Activated naive CD4-positive, alpha-beta T cell treated with anti-CD3 and anti-CD28 coated beads, Interleukin-2, amount 50 U/mL, for 72 hours (primary cell): ENCODE results near the gene MCF2L. TPM values are rescaled to one million over a fixed set of nuclear protein-coding genes. Genes with fewer than 3 reads are reported as not detected.
"Not testable (repeated sequence)": the region's sequence is repeated elsewhere in the genome, so short reads cannot be mapped to it uniquely, and the experiment has no call there.

Experiments used
- ATAC-seq, 2 donors: fragments of 150-1000 bp; cut with Tn5 transposase; 2 replicates each; pipeline ENCODE4 v1.10.0; 2021; ENCODE audit warnings: mild to moderate bottlenecking in 2 of 2, moderate library complexity in 2 of 2
- DNase-seq, 2 donors: peaks; one replicate each; pipeline ENCODE4 v3.0.0; 2021 to 2022; ENCODE audit warnings: low spot score in 2 of 2
- H3K27ac Mint-ChIP-seq, 2 donors: one replicate each; pipeline ENCODE4 v1.8.0; 2022; ENCODE audit warnings: mild to moderate bottlenecking in 2 of 2, mixed read lengths in 2 of 2
- H3K36me3 Mint-ChIP-seq, 2 donors: one replicate each; pipeline ENCODE4 v1.8.0; 2022; ENCODE audit warnings: mixed read lengths in 2 of 2
- H3K9me3 Mint-ChIP-seq, 2 donors: one replicate each; pipeline ENCODE4 v1.8.0; 2022; ENCODE audit warnings: mixed read lengths in 2 of 2
- total RNA-seq, 2 donors: library from RNA; stranded (reverse); gene quantifications; one replicate each; pipeline ENCODE4 v1.2.3, GENCODE V29; 2022

The MCF2L gene
- total RNA-seq, 2 donors from 2014 or later = 4.8 to 14.2 TPM

- ATAC-seq (no peak), DNase-seq (no peak)
- Mint-ChIP-seq H3K27ac (no peak overlapping the region), H3K9me3 (no peaks in the 10 kb centered on the region), H3K36me3 (no peaks in the 10 kb centered on the region)
These were observed 57.4 kb downstream of the MCF2L start for GRCh38 chr13:113026391-113026910.

GRCh38 chr13:113027095-113027494 is 58.1 kb downstream of the MCF2L start:
- Mint-ChIP-seq H3K27ac (no peak overlapping the region), H3K36me3 (no peaks in the 10 kb centered on the region), H3K9me3 (no peaks in the 10 kb centered on the region)
- DNase-seq (no peak), ATAC-seq (no peak)

- ATAC-seq = no peak
- H3K27ac Mint-ChIP-seq = no peak overlapping the region
- H3K9me3 Mint-ChIP-seq = no peaks in the 10 kb centered on the region
- no peaks in the 10 kb centered on the region for H3K36me3 Mint-ChIP-seq
- DNase-seq = no peak
These were observed 58.6 kb downstream of the MCF2L start for GRCh38 chr13:113027566-113027965.

- Mint-ChIP-seq H3K27ac (no peak overlapping the region), H3K9me3 (no peaks in the 10 kb centered on the region), H3K36me3 (no peaks in the 10 kb centered on the region)
- ATAC-seq (no peak), DNase-seq (no peak)
These were observed 59.5 kb downstream of the MCF2L start for GRCh38 chr13:113028336-113029060.

GRCh38 chr13:113029061-113029445 is 60.0 kb downstream of the MCF2L start:
- no peak for ATAC-seq
- H3K27ac Mint-ChIP-seq = no peak overlapping the region
- no peak for DNase-seq
- H3K9me3 Mint-ChIP-seq = no peaks in the 10 kb centered on the region
- H3K36me3 Mint-ChIP-seq = no peaks in the 10 kb centered on the region

- Mint-ChIP-seq H3K36me3 (no peaks in the 10 kb centered on the region), H3K27ac (no peak overlapping the region), H3K9me3 (no peaks in the 10 kb centered on the region)
- peak in 1 of 2 donors; percentile 75 for DNase-seq
- ATAC-seq = peak; percentile 54 to 73
These were observed 60.7 kb downstream of the MCF2L start for GRCh38 chr13:113029487-113030258.

GRCh38 chr13:113030259-113030640 is 61.2 kb downstream of the MCF2L start:
- H3K9me3 Mint-ChIP-seq, H3K27ac Mint-ChIP-seq, H3K36me3 Mint-ChIP-seq, ATAC-seq, DNase-seq: not testable (repeated sequence)

- Mint-ChIP-seq H3K36me3 (no peaks in the 10 kb centered on the region), H3K27ac (no peak overlapping the region), H3K9me3 (no peaks in the 10 kb centered on the region)
- no peak for DNase-seq
- no peak for ATAC-seq
These were observed 62.5 kb downstream of the MCF2L start for GRCh38 chr13:113031465-113031864.

- no peak overlapping the region for H3K27ac Mint-ChIP-seq
- no peaks in the 10 kb centered on the region for H3K9me3 Mint-ChIP-seq
- no peaks in the 10 kb centered on the region for H3K36me3 Mint-ChIP-seq
- DNase-seq = no peak
- ATAC-seq = no peak
These were observed 63.3 kb downstream of the MCF2L start for GRCh38 chr13:113032291-113032690.

- no peaks in the 10 kb centered on the region for H3K36me3 Mint-ChIP-seq
- H3K9me3 Mint-ChIP-seq = no peaks in the 10 kb centered on the region
- no peak overlapping the region for H3K27ac Mint-ChIP-seq
- no peak for DNase-seq
- ATAC-seq = no peak
These were observed 64.2 kb downstream of the MCF2L start for GRCh38 chr13:113033054-113033850.

- DNase-seq (no peak), ATAC-seq (no peak)
- no peaks in the 10 kb centered on the region for H3K9me3 Mint-ChIP-seq
- no peak overlapping the region for H3K27ac Mint-ChIP-seq
- H3K36me3 Mint-ChIP-seq = no peaks in the 10 kb centered on the region
These were observed 65.6 kb downstream of the MCF2L start for GRCh38 chr13:113034451-113035212.

- no peaks in the 10 kb centered on the region for H3K36me3 Mint-ChIP-seq
- no peaks in the 10 kb centered on the region for H3K9me3 Mint-ChIP-seq
- DNase-seq (no peak), ATAC-seq (no peak)
- no peak overlapping the region for H3K27ac Mint-ChIP-seq
These were observed 66.3 kb downstream of the MCF2L start for GRCh38 chr13:113035213-113035800.

- Mint-ChIP-seq H3K36me3 (no peaks in the 10 kb centered on the region), H3K9me3 (no peaks in the 10 kb centered on the region), H3K27ac (no peak overlapping the region)
- ATAC-seq = no peak
- DNase-seq = no peak
These were observed 67.4 kb downstream of the MCF2L start for GRCh38 chr13:113036401-113036800.

- H3K9me3 Mint-ChIP-seq = no peaks in the 10 kb centered on the region
- no peak for DNase-seq
- no peak overlapping the region for H3K27ac Mint-ChIP-seq
- no peaks in the 10 kb centered on the region for H3K36me3 Mint-ChIP-seq
- no peak for ATAC-seq
These were observed 71.0 kb downstream of the MCF2L start for GRCh38 chr13:113040031-113040430.

- H3K9me3 Mint-ChIP-seq = no peaks in the 10 kb centered on the region
- no peak for ATAC-seq
- no peaks in the 10 kb centered on the region for H3K36me3 Mint-ChIP-seq
- no peak overlapping the region for H3K27ac Mint-ChIP-seq
- no peak for DNase-seq
These were observed 71.7 kb downstream of the MCF2L start for GRCh38 chr13:113040597-113041292.

GRCh38 chr13:113041293-113041690 is 72.3 kb downstream of the MCF2L start:
- DNase-seq (no peak), ATAC-seq (no peak)
- Mint-ChIP-seq H3K27ac (no peak overlapping the region), H3K36me3 (no peaks in the 10 kb centered on the region), H3K9me3 (no peaks in the 10 kb centered on the region)
